ENCODE results near the gene CTSA. TPM values are rescaled to one million over a fixed set of nuclear protein-coding genes. Genes with fewer than 3 reads are reported as not detected.

Gene CTSA
- total RNA-seq, 1 experiment from 2014 or later, result 109 TPM

DNA sequence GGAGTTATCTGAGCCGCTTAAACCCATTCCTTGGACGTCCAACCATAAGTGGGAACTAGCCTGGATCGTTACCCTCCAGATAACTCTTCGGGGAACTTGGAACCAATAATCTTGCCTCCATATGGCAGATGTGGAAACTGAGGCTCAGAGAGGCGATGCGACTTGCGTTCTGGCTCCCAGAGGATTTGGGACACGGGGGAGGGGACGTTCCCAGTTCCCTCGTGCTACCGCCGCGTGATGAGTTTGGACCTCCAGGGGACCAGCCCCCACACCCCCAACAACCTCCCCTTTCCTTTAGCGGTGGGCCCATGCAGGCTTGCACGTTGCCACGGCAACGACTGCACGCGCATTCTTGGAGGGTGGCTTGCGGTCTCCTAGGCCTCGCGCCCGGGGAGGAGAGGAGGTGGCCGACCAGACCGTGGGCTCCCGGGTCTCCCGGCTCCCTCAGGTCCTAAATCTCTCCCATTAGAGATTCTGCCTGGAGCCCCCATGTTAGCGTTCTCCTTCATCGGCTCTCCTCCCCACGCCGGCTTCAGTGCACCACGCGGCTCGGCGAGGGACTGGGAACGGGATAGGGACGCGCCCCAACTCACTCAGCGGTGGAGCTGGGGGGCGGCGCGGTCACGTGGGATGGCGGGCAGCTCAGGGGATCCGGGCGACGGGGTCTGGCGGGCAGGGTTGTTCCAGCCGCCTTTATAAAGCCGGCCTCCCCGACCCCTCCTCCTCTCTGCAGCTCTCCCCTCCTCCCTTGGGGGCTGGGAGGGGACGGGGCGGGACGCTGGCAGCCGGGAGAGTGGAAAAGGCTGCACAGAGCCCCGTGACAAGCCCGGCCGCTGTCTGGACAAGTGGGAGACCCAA, 20.6 kb downstream of the CTSA start, which contains the start of gene PLTP:
Gene PLTP (minus strand): TSS at position 670 of the 858 bp plus-strand sequence. CDS start 703 bp downstream, outside the sequence.
- Histone ChIP-seq H3K79me2 (ENCODE audit: insufficient read depth, low read length) (no peaks in the 10 kb centered on the region), H3K9me2 (ENCODE audit: insufficient read depth) (no peaks in the 10 kb centered on the region), H3K27me3 (ENCODE audit: insufficient read depth, low read length) (no peaks in the 10 kb centered on the region), H3K4me2 (ENCODE audit: low read length) (peak within 1 kb of the TSS; percentile 47), H3K36me3 (ENCODE audit: control insufficient read depth in 1 of 2, insufficient read depth in 2 of 2, low read length in 2 of 2) (no peaks in the 10 kb centered on the region), H2AFZ (ENCODE audit: low read depth, low read length, poor library complexity, severe bottlenecking) (no peak within 1 kb of the TSS), H3K9ac (ENCODE audit: low read length) (no peak within 1 kb of the TSS), H3K4me3 (replicated peaks in 1 of 2; ENCODE audit: low read depth in 1 of 2, low read length in 2 of 2) (no peak within 1 kb of the TSS), H3K4me1 (ENCODE audit: control insufficient read depth in 1 of 2, insufficient read depth in 2 of 2, low read length in 2 of 2) (peaks cover 0 to 15% of the 10 kb centered on the region in 2 experiments; a peak in 3 of 4 replicates), H3K9me3 (ENCODE audit: control insufficient read depth in 1 of 2, insufficient read depth in 1 of 2, low read depth in 1 of 2, low read length in 2 of 2) (no peaks in the 10 kb centered on the region), H3K27ac (ENCODE audit: low read depth, low read length) (no peak within 1 kb of the TSS), H4K20me1 (ENCODE audit: insufficient read depth) (no peaks in the 10 kb centered on the region)
- DNase-seq (ENCODE audit: low read depth, low spot score) (no peak), ATAC-seq (no peak)
- no TSS peak for BruUV-seq (replicated peaks)
- CTCF ChIA-PET, result no interaction called here
- POLR2A ChIA-PET, result no interaction called here
- RAD21 ChIA-PET (ENCODE audit: low non-redundant PET in 1 of 2, low total read pairs in 2 of 2, uncharacterized antibody in 2 of 2, unreplicated experiment in 2 of 2), result no interaction called here
- intact Hi-C loops (cut with micrococcal nuclease), result no loop called here
- TF ChIP-seq SP1 (IDR thresholded peaks at IDR 0.05; ENCODE audit: low read depth), result no peak
- no peak for TF ChIP-seq SIN3A (IDR thresholded peaks at IDR 0.05; ENCODE audit: low read depth)
- TF ChIP-seq EZH2 (IDR thresholded peaks at IDR 0.05), result no peak
- TF ChIP-seq SRF (IDR thresholded peaks at IDR 0.05; ENCODE audit: low read depth), result no peak
- no peak for TF ChIP-seq ZFX (IDR thresholded peaks at IDR 0.05)
- no peak for TF ChIP-seq CBX3 (IDR thresholded peaks at IDR 0.05; ENCODE audit: low read depth)
- no peak for TF ChIP-seq ELF1 (IDR thresholded peaks at IDR 0.05; ENCODE audit: borderline replicate concordance, low read depth)
- TF ChIP-seq POLR2A (IDR thresholded peaks at IDR 0.05; ENCODE audit: borderline replicate concordance, extremely low read depth, insufficient read depth, insufficient read length), result no peak
- TF ChIP-seq, protein P1, sequence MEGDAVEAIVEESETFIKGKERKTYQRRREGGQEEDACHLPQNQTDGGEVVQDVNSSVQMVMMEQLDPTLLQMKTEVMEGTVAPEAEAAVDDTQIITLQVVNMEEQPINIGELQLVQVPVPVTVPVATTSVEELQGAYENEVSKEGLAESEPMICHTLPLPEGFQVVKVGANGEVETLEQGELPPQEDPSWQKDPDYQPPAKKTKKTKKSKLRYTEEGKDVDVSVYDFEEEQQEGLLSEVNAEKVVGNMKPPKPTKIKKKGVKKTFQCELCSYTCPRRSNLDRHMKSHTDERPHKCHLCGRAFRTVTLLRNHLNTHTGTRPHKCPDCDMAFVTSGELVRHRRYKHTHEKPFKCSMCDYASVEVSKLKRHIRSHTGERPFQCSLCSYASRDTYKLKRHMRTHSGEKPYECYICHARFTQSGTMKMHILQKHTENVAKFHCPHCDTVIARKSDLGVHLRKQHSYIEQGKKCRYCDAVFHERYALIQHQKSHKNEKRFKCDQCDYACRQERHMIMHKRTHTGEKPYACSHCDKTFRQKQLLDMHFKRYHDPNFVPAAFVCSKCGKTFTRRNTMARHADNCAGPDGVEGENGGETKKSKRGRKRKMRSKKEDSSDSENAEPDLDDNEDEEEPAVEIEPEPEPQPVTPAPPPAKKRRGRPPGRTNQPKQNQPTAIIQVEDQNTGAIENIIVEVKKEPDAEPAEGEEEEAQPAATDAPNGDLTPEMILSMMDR (IDR thresholded peaks at IDR 0.05 in 2 of 3, conservative IDR thresholded peaks at IDR 0.05 in 1 of 3; ENCODE audit: borderline replicate concordance in 1 of 3, insufficient read depth in 1 of 3, low read depth in 2 of 3, low read length in 2 of 3), result no peak
- no peak for TF ChIP-seq REST (IDR thresholded peaks at IDR 0.05; ENCODE audit: low read depth)
- TF ChIP-seq ZBTB33 (IDR thresholded peaks at IDR 0.05; ENCODE audit: extremely low read depth, insufficient replicate concordance, low read length), result no peak
- TF ChIP-seq MAX (IDR thresholded peaks at IDR 0.05), result no peak
- TF ChIP-seq RAD21 (IDR thresholded peaks at IDR 0.05; ENCODE audit: low read depth), result no peak
